A549 (cell line): ENCODE results near the gene SIGLEC8. TPM values are rescaled to one million over a fixed set of nuclear protein-coding genes. Genes with fewer than 3 reads are reported as not detected.
A peak's percentile ranks its signal among the peaks of the same experiment; 100 is the strongest.

Source experiments
- ATAC-seq, 2 experiments: fragments of 200-7000 bp in 1 of 2; fragments of >200 bp in 1 of 2; cut with Nextera tagmentation in 1 of 2; cut with Tn5 transposase in 1 of 2; 3 replicates each; pipeline versions ENCODE4 v1.8.0 to v1.9.1; 2018 to 2020; ENCODE audit warnings: mild to moderate bottlenecking in 1 of 2, moderate library complexity in 1 of 2
- CTCF ChIA-PET: fragments of 300-600 bp; sonication (Branson Sonifier 250); formaldehyde crosslinking; extraction: SDS; loops from one replicate; lab custom pipeline; 2021; ENCODE audit warnings: antibody characterized with exemption, inconsistent platforms; lab: Yijun Ruan, JAX
- POLR2A ChIA-PET: fragments of 350-600 bp; formaldehyde crosslinking; extraction: SDS; loops from one replicate; lab custom pipeline; 2021; ENCODE audit warnings: antibody characterized with exemption, inconsistent platforms; lab: Yijun Ruan, JAX
- DNase-seq, 2 experiments: peaks; one replicate each; pipeline versions ENCODE4 v3.0.0 to v3.0.0-alpha.2; 2011 to 2016; ENCODE audit warnings: low read depth in 1 of 2, low spot score in 1 of 2
- FAIRE-seq: peaks from 2 replicates; lab custom pipeline; 2011; peaks lifted over from hg19 to GRCh38; lab: Jason Lieb, UNC
- H3K27ac ChIP-seq, 2 experiments: fragments of >200 bp; sonication (Bioruptor Twin); formaldehyde crosslinking; 3 replicates each; pipeline ENCODE4 v1.5.1; 2016 to 2017
- H3K4me1 ChIP-seq: fragments of >200 bp; sonication (Bioruptor Twin); formaldehyde crosslinking; 3 replicates; pipeline ENCODE4 v1.6.1; 2016
- H3K4me2 ChIP-seq: fragments of >200 bp; sonication (Bioruptor Twin); formaldehyde crosslinking; 3 replicates; pipeline ENCODE4 v1.6.1; 2016
- H3K4me3 ChIP-seq: fragments of >200 bp; sonication (Bioruptor Twin); formaldehyde crosslinking; 3 replicates; pipeline ENCODE4 v1.5.1; 2016
- H3K9me3 ChIP-seq: fragments of >200 bp; sonication (Bioruptor Twin); formaldehyde crosslinking; 3 replicates; pipeline ENCODE4 v1.6.1; 2016
- BHLHE40 ChIP-seq: IDR thresholded peaks from 2 replicates; pipeline ENCODE4 v1.6.1; 2012; ENCODE audit warnings: low read depth, low read length, inconsistent platforms
- CBX8 ChIP-seq: fragments of 200-600 bp; sonication (generic); IDR thresholded peaks from 2 replicates; pipeline ENCODE4 v1.6.1; 2016
- CEBPB ChIP-seq, 2 experiments: fragments of >200 bp in 1 of 2; sonication (Bioruptor Twin) in 1 of 2; formaldehyde crosslinking in 1 of 2; IDR thresholded peaks; 2 replicates each; pipeline ENCODE4 v1.6.1; 2012 to 2016
- CHD4 ChIP-seq: fragments of 200-600 bp; sonication (generic); IDR thresholded peaks from 2 replicates; pipeline ENCODE4 v1.6.1; 2016; ENCODE audit warnings: antibody characterized with exemption, mild to moderate bottlenecking, borderline replicate concordance
- CTCF ChIP-seq: fragments of >200 bp; sonication (Bioruptor Twin); formaldehyde crosslinking; IDR thresholded peaks from 3 replicates; pipeline ENCODE4 v1.5.1; 2016
- ELK1 ChIP-seq: fragments of 150-350 bp; IDR thresholded peaks from 2 replicates; pipeline ENCODE4 v1.6.1; 2014; ENCODE audit warnings: low read depth, mild to moderate bottlenecking, low read length
- EP300 ChIP-seq, 2 experiments: fragments of >200 bp; sonication (Bioruptor Twin); formaldehyde crosslinking; IDR thresholded peaks; 2 replicates in 1 of 2; 3 replicates in 1 of 2; pipeline ENCODE4 v1.6.1; 2016 to 2017
- ESRRA ChIP-seq: fragments of 150-350 bp; IDR thresholded peaks from 2 replicates; pipeline ENCODE4 v1.6.1; 2014; ENCODE audit warnings: mild to moderate bottlenecking, low read length, borderline replicate concordance
- FOSL2 ChIP-seq, 2 experiments: fragments of 450-650 bp in 1 of 2; fragments of >200 bp in 1 of 2; sonication (Bioruptor Twin) in 1 of 2; formaldehyde crosslinking; IDR thresholded peaks; 2 replicates each; pipeline versions ENCODE4 v1.5.0 to v1.6.1; 2016 to 2020; ENCODE audit warnings: mild to moderate bottlenecking in 1 of 2, moderate library complexity in 1 of 2
- FOXS1 ChIP-seq: fragments of 250-450 bp; sonication (Bioruptor Pico); IDR thresholded peaks from 2 replicates; pipeline ENCODE4 v1.5.0; 2020; ENCODE audit warnings: mild to moderate bottlenecking, moderate library complexity
- GATA3 ChIP-seq: IDR thresholded peaks from 2 replicates; pipeline ENCODE4 v1.6.1; 2012; ENCODE audit warnings: borderline replicate concordance
- HDAC2 ChIP-seq: fragments of 200-600 bp; sonication (generic); IDR thresholded peaks from 2 replicates; pipeline ENCODE4 v1.6.1; 2016
- HOXB13 ChIP-seq: fragments of 250-450 bp; sonication (Bioruptor Pico); IDR thresholded peaks from 2 replicates; pipeline ENCODE4 v1.5.0; 2020; ENCODE audit warnings: low read depth, mild to moderate bottlenecking, moderate library complexity
- HOXB5 ChIP-seq: fragments of 250-450 bp; sonication (Bioruptor Pico); IDR thresholded peaks from 2 replicates; pipeline ENCODE4 v1.5.0; 2020; ENCODE audit warnings: mild to moderate bottlenecking, moderate library complexity
- KDM1A ChIP-seq: fragments of 200-600 bp; sonication (generic); IDR thresholded peaks from 2 replicates; pipeline ENCODE4 v1.6.1; 2016; ENCODE audit warnings: low read depth, mild to moderate bottlenecking
- MAFK ChIP-seq: fragments of 450-650 bp; IDR thresholded peaks from 2 replicates; pipeline ENCODE4 v1.6.1; 2014; ENCODE audit not compliant: partially characterized antibody
- MAX ChIP-seq: IDR thresholded peaks from 2 replicates; pipeline ENCODE4 v1.6.1; 2012
- MAZ ChIP-seq: fragments of 150-350 bp; IDR thresholded peaks from 2 replicates; pipeline ENCODE4 v1.6.1; 2014; ENCODE audit warnings: antibody characterized with exemption, low read depth, low read length, borderline replicate concordance
- MYC ChIP-seq: IDR thresholded peaks from 2 replicates; pipeline ENCODE4 v1.6.1; 2012; ENCODE audit warnings: mild to moderate bottlenecking, inconsistent platforms, low read length, improper control_type of control experiment, borderline replicate concordance
- NFE2L2 ChIP-seq: fragments of 150-350 bp; conservative IDR thresholded peaks from 2 replicates; pipeline ENCODE4 v1.6.1; 2014; ENCODE audit warnings: low read length
- PHF8 ChIP-seq: fragments of 200-600 bp; sonication (generic); IDR thresholded peaks from 2 replicates; pipeline ENCODE4 v1.6.1; 2016; ENCODE audit warnings: low read depth, mild to moderate bottlenecking, antibody characterized with exemption, moderate library complexity, borderline replicate concordance
- POLR2AphosphoS2 ChIP-seq: conservative IDR thresholded peaks from 2 replicates; pipeline ENCODE4 v1.6.1; 2012; ENCODE audit warnings: low read length, improper control_type of control experiment, inconsistent platforms
- RAD21 ChIP-seq, 2 experiments: fragments of >200 bp in 1 of 2; sonication (Bioruptor Twin) in 1 of 2; formaldehyde crosslinking in 1 of 2; IDR thresholded peaks in 1 of 2; conservative IDR thresholded peaks in 1 of 2; 2 replicates in 1 of 2; 3 replicates in 1 of 2; pipeline ENCODE4 v1.6.1; 2012 to 2018; ENCODE audit warnings: inconsistent platforms in 1 of 2
- RARB ChIP-seq: fragments of 250-450 bp; sonication (Bioruptor Pico); IDR thresholded peaks from 2 replicates; pipeline ENCODE4 v1.8.0; 2021; ENCODE audit warnings: mild to moderate bottlenecking, moderate library complexity
- REST ChIP-seq: fragments of 200-600 bp; sonication (generic); IDR thresholded peaks from 2 replicates; pipeline ENCODE4 v1.6.1; 2016; ENCODE audit warnings: antibody characterized with exemption, mild to moderate bottlenecking, moderate library complexity
- RNF2 ChIP-seq: fragments of 200-600 bp; sonication (generic); IDR thresholded peaks from 2 replicates; pipeline ENCODE4 v1.6.1; 2016; ENCODE audit warnings: low read depth, mild to moderate bottlenecking, antibody characterized with exemption, moderate library complexity, borderline replicate concordance
- TP53 ChIP-seq: fragments of 250-450 bp; sonication (Bioruptor Pico); IDR thresholded peaks from 2 replicates; pipeline ENCODE4 v1.5.0; 2021; ENCODE audit warnings: mild to moderate bottlenecking, moderate library complexity
- ZFP36 ChIP-seq: fragments of 450-650 bp; IDR thresholded peaks from 2 replicates; pipeline ENCODE4 v1.6.1; 2014; ENCODE audit warnings: borderline replicate concordance; ENCODE audit not compliant: partially characterized antibody
- WGBS: methylation state at CpG from one replicate; pipeline ENCODE4 v1.1.6; 2017; ENCODE audit errors: missing lambda C conversion rate; 5-methylcytosine and 5-hydroxymethylcytosine counted together
- polyA plus RNA-seq, 4 experiments: library from polyadenylated mRNA; depleted of rRNA in 3 of 4; stranded (reverse); fragments of >200 nt; fragmentation: RNase III in 1 of 4; extraction: RNeasy Plus Mini Kit Qiagen cat#74134 plus additional on column Dnase treatment in 1 of 4; gene quantifications; 2 replicates in 3 of 4; 3 replicates in 1 of 4; pipeline ENCODE4 v1.2.3, GENCODE V29; 2011 to 2017

The SIGLEC8 gene
- polyA plus RNA-seq, 2 of the 4 experiments (the other 2 are of a cell fraction): not detected

GRCh38 chr19:51472607-51473006, 14.4 kb upstream of the SIGLEC8 start:
- 1% methylated on average over 4 of the region's 4 CpGs for WGBS
- ATAC-seq (no peak; a peak in 1 of 6 replicates), FAIRE-seq (peak; percentile 54), DNase-seq (no peak)
- Histone ChIP-seq H3K9me3 (peaks cover 21% of the 10 kb centered on the region), H3K27ac (no peak overlapping the region), H3K4me1 (peaks cover 13% of the 10 kb centered on the region; the same call in 2 of the 3 replicates), H3K4me3 (no peak overlapping the region), H3K4me2 (no peak overlapping the region)
- POLR2A ChIA-PET: no interaction called here
- TF ChIP-seq EP300 (IDR thresholded peaks at IDR 0.05) (no peak), MYC (no peak), RARB (CRISPR knock-in tag) (no peak)
- CTCF ChIA-PET: interaction anchor here (0.6 to 7.8 kb wide), 38 partner anchors 9 to 1184 kb away, joined by 3 to 72 read pairs (median 4); no protein-coding TSS in a partner anchor

- POLR2A ChIA-PET: no interaction called here
- FAIRE-seq: no peak
- Histone ChIP-seq H3K27ac (no peak overlapping the region), H3K4me3 (no peak overlapping the region), H3K4me1 (peaks cover 13% of the 10 kb centered on the region; the same call in 2 of the 3 replicates), H3K9me3 (peaks cover 21% of the 10 kb centered on the region), H3K4me2 (no peak overlapping the region)
- no peak for DNase-seq
- 25% methylated on average over 1 of the region's 1 CpG for WGBS
- CTCF ChIA-PET: interaction anchor here (0.8 to 7.8 kb wide), 7 partner anchors 10 to 188 kb away, joined by 3 to 72 read pairs (median 5); no protein-coding TSS in a partner anchor
- TF ChIP-seq HOXB13 (no peak), RNF2 (no peak), CTCF (no peak), TP53 (CRISPR knock-in tag) (no peak), GATA3 (no peak), NFE2L2 (peak; percentile 61), MAX (no peak), ZFP36 (no peak), ESRRA (no peak), PHF8 (no peak), BHLHE40 (no peak), FOXS1 (CRISPR knock-in tag) (no peak), RAD21 (conservative IDR thresholded peaks at IDR 0.05 in 1 of 2, IDR thresholded peaks at IDR 0.05 in 1 of 2) (no peak), ELK1 (no peak), MAFK (peak; percentile 82), HDAC2 (no peak)
- ATAC-seq: no peak
Measured at GRCh38 chr19:51471527-51471926, 13.3 kb upstream of the SIGLEC8 start.

- no peak overlapping the region for H3K27ac ChIP-seq
- H3K9me3 ChIP-seq: peaks cover 16% of the 10 kb centered on the region
- no peak for ATAC-seq
- H3K4me3 ChIP-seq: no peak overlapping the region
- FAIRE-seq: no peak
- H3K4me1 ChIP-seq: peaks cover 13% of the 10 kb centered on the region; the same call in 2 of the 3 replicates
- H3K4me2 ChIP-seq: no peak overlapping the region
- ChIA-PET CTCF (interaction anchor here (1.4 to 7.8 kb wide), 4 partner anchors 9 to 188 kb away, joined by 3 to 72 read pairs (median 18); no protein-coding TSS in a partner anchor), POLR2A (no interaction called here)
- 32% methylated on average over 9 of the region's 9 CpGs for WGBS
- no peak for DNase-seq
- TF ChIP-seq CEBPB (IDR thresholded peaks at IDR 0.05): no peak
- no peak for TF ChIP-seq KDM1A
- no peak for TF ChIP-seq CBX8
- TF ChIP-seq HDAC2: no peak
- TF ChIP-seq REST: no peak
- no peak for TF ChIP-seq MAFK
- TF ChIP-seq POLR2AphosphoS2: no peak
- no peak for TF ChIP-seq FOSL2 (IDR thresholded peaks at IDR 0.05)
- TF ChIP-seq FOSL2 (CRISPR knock-in tag; IDR thresholded peaks at IDR 0.05): no peak
- TF ChIP-seq CHD4: no peak
- TF ChIP-seq EP300 (IDR thresholded peaks at IDR 0.05): no peak
- TF ChIP-seq MAZ: no peak
- no peak for TF ChIP-seq HOXB13
- no peak for TF ChIP-seq HOXB5 (CRISPR knock-in tag)
Measured at GRCh38 chr19:51470966-51471365, 12.7 kb upstream of the SIGLEC8 start.
